Ureter (tissue), 1 donor: Measurements from ENCODE around the gene LIPH. TPM values are rescaled to one million over a fixed set of nuclear protein-coding genes. Genes with fewer than 3 reads are reported as not detected.
A peak's percentile ranks its signal among the peaks of the same experiment; 100 is the strongest.

Source experiments
- DNase-seq: peaks from one replicate; pipeline ENCODE4 v3.0.0-alpha.2; 2020; ENCODE audit warnings: low spot score
- total RNA-seq: library from RNA; stranded (reverse); gene quantifications from one replicate; pipeline ENCODE4 v1.2.4, GENCODE V29; 2023
- donor health status: DM: yes; HTN: yes; CAD: no.

LIPH gene
- total RNA-seq, 1 donor from 2014 or later = 16.7 TPM

GRCh38 chr3:185540695-185541094, 11.7 kb downstream of the LIPH start:
- DNase-seq = no peak

DNA sequence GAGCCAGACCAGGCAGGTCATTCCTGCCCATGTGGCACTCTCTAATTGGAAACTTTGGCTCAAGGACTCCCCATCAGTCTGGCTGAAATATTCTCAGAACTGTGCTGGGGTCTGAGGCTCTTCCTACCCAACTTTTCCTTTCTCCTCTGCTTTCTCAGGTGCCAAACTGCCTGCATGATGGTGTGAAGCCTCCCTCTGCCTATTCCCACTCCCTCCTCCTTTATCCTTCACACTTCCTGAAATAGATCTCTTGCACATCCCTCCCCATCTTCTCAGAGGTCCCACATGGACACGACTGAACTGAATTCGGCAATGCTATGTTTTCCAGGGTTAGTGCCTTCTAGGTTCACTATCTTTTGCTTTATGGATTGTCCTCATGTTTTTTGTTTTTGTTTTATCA, 12.5 kb downstream of the LIPH start:
- no peak for DNase-seq

- peak; percentile 80 for DNase-seq
These were observed 14.9 kb downstream of the LIPH start for GRCh38 chr3:185537369-185537970.

GRCh38 chr3:185534511-185534910, 17.9 kb downstream of the LIPH start:
- no peak for DNase-seq

- no peak for DNase-seq
These were observed 19.5 kb downstream of the LIPH start for GRCh38 chr3:185532901-185533300.

- DNase-seq = no peak
These were observed 21.5 kb downstream of the LIPH start for GRCh38 chr3:185530856-185531255.

DNA sequence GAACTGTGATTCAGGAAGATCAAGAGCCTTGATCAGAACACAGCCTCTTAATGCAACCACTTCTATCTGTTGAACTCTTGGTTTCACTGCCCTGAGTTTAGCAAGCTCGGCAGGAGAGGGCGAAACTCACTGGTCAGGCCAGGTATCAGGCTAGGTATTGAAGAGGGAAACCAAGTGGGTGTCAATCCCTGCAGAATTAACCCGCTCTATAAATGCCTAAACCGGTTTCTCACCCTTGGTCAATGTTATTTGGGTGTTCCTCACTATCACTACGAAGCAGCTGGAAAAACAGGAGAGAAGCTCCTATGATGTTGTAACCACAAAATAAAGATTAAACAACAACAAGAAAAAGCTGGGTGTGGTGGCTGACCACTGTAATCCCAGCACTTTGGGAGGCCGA, 23.9 kb downstream of the LIPH start:
- DNase-seq = no peak

DNA sequence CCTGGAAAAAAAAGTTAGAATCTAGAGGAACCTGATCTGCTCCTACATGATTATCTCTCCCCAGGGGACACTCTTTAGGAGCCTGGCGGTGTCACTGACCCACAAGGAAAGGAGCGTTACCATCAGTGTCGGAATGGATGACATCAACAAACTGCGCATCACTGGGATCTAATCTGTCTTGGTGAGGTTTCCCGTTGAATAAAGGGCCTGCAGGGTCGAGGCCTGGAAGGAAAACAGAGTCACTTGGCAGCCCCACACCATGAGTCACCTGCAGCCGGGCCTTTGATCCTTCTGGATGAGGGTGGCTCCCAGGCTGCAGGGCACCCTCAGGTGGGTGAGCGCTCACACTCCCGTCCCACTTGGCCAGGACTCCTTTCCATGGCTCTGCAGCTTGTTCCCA, 25.0 kb downstream of the LIPH start:
- DNase-seq = no peak

GRCh38 chr3:185526349-185526951, 25.9 kb downstream of the LIPH start:
- no peak for DNase-seq

GRCh38 chr3:185521349-185522138, 30.8 kb downstream of the LIPH start:
- DNase-seq = no peak

- no peak for DNase-seq
These were observed 33.4 kb downstream of the LIPH start for GRCh38 chr3:185519021-185519420.

DNA sequence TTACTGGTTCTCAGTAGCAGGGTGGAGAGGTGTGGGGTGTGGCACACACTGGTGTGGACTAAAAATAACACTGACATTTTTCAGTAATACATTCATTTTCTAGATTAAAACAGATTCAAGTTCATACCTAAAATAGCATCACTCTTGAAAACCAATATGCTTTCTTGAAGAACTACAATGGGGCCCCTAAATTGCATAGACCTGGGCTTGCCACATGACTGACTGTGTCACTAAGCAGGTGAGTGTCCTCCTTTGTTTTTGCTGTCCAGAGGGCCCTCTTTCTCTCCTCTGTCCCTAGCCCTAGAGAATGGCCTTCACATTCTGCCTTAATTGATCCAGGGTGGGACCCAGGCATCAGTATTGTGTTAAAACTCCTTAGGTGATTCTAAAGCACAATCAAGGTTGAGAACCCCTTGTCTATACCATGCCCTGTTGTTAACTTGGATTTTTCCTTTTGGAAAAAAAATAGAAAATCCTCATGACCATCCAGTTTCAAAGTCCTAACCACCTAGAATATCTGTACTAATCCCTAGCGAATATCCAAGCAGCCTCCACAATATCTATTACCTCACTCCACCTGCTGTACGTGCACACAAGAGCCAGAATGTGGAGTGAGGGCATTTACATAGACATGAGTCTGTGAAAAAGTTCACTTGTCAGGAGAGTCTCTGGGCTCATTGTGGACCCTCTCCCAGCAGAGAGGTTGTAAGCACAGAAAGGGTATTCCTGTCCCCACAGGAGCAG, 34.8 kb downstream of the LIPH start:
- DNase-seq = no peak

DNA sequence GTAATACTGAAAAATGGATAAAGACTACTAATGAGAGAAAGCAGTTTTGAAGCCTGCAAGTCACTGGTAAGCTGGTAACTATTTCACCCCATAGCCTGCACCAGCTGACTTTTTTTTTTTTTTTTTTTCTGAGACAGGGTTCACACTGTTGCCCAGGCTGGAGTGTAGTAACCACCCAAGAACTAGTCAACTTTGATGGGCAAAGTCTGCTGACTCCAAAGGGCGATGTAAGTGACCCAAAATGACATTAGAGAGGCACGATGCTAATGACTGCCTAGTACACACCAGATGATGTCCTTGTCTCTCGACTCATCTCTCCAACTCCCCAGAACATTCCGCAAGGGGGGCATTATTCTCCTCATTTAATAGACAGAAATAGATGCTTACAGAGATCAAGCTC, 40.7 kb downstream of the LIPH start:
- no peak for DNase-seq

DNA sequence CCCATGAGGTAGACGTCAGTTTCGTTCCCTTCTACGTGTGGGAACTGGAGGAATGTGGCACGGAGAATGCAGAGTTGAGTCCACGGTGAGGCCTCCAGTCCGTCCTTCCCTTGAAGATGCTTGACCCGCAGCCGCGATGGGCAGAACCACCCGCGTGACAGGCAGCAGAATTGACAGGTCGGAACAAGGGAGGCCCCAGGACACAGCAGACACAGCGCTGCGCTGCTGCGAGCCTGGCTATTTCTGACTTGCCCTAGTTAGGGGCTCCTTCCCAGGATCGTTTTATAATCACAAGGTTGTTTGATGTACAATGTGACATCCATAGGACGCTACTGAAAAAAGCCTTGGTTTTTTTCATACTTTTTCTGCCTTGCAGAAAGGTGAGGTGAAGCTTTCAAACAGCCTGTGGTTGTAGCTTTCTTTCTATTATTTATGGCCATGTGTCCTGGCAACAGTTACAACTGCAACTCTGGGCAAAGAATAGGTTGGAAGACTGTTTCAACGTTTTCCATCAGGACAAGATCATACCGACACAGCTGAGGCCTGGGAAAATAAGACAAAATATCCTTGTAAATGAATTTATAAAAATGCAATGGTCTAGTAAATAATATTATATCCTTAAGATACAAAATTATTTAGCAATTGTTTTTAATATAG, 43.9 kb downstream of the LIPH start:
- no peak for DNase-seq

DNA sequence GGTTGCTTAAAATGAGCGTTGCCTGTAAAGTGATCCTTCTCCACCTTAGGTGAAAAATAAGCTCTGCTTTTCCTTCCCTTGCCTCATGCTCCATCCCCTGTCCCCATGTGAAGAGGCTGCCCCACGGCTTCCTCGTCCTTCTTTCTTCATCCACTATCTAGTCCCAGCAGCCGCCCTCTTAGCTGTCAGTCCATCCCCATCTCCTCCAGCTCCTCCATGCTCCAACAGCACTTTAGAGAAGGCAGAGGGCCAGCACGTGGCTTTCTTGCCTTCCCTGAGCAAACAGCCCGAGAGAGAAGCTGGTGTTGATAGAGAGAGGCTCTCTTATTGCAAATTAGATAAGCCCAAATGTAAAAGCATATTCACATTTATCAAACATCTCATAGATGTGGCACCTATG, 44.5 kb downstream of the LIPH start:
- DNase-seq = no peak

- no peak for DNase-seq
These were observed 47.8 kb downstream of the LIPH start for GRCh38 chr3:185504636-185505035.

DNA sequence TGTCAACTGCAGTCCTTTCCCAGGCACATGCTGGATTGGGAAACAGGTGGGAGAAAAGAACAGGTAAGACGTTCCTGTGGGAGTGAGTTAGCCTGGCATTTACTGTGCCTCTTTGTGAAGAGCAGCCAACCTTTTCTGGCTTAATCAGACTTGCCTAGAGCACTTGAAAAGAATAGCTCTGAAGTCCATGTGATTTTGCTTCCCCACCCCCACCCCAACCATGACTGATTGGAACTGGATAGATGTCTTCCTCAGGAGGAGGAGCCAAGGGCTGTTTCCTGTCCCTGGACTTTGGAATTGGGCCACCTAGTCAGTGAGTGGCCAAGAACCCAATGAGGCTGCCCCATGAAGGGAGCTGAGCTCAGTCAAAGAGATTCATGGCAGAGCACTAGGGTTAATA, 48.9 kb downstream of the LIPH start:
- no peak for DNase-seq

GRCh38 chr3:185502987-185503386, 49.4 kb downstream of the LIPH start:
- DNase-seq = no peak

DNA sequence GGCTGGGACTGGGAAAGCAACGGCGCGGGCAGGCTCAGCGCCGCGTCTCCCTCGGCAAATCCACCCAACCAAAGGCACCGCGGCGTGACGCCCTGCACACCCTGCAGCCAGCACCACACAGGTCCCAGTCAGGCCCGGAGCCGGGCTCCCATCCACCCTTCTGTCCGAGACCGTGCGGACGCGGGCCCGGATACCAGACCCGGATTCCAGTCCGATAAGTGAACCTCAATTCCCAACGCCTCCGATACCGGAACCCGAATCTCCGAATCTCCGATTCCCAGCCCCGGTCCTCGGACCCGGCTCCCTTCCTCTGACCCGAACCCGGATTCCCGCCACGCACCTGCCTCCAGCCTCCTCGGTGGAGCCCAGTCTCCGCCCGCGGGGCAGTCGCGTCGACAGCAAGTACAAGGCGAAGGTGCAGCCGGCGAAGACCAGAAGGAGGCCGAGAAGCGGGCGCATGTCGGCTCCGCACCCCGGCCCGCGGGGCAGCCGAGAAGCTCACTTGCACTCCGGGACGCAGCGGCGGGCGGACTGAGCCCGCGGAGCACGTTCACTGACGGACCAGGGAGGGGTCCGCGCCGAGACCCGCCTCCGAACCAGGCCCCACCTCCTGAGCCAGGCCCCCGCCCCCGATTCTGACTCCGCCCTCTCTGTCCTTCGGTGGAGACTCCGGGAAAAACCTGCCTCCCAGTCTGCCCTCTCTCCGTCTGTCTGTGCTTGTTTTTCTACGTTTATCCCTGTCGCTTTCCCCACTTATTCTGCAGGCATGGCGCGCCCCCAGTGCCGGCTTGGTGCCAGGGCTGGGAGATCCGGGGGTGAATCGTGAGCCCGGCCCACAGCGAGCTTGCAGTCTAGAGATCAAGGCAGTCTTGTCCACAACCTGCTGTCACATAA, 53.6 kb downstream of the LIPH start, which contains the start of gene TMEM41A:
Gene TMEM41A, minus strand, starts transcription at position 533 of the 894 bp plus-strand sequence. Its CDS starts 74 bp downstream, at position 459.
- peak; percentile 97 for DNase-seq

DNA sequence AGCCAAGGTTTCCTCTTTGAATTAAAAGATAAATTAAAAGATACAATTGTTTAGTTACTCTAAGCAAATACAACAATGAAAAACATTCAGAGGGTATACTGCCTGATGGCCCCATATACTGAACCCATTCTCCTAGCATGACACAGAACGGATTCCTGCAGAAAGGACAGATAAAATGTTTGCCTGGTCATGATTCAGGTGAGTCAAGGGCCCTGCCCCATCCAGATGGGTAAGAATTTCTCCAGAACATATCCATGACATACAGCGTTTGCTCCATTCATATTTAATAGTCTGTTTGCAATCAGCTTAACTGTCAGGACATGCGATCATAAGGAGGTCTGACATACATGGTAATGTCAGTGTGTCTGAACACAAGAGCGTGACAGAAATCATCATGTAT, 62.1 kb downstream of the LIPH start:
- no peak for DNase-seq

DNA sequence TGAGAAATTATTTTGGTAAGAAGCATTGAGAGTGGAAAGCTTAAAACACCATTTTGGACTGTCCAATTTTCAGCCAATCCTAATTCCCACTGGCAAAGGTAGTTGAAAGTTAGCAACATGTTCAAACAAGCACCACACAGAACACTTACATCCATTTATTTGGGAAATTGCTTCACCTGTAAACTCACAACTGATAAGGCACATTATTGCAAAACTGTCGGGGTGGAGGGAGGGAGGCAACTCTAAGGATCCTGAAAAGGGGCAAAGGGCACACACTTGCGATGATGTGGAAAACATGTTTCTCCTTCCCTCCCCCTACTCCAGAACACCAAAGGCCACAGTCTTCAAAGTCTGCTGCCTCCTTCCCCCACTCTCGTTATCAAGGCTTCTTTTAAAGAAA, 62.9 kb downstream of the LIPH start:
- DNase-seq = no peak
